Measurements from ENCODE around the gene AKT2. TPM values are rescaled to one million over a fixed set of nuclear protein-coding genes. Genes with fewer than 3 reads are reported as not detected.

The AKT2 gene
- total RNA-seq, 1 experiment from 2014 or later: 141 TPM

GRCh38 chr19:40321566-40322270 lies 36.6 kb upstream of the AKT2 start:
- Histone ChIP-seq H3K27me3 (ENCODE audit: insufficient read depth, low read length) (no peaks in the 10 kb centered on the region), H3K9ac (ENCODE audit: low read length) (no peak overlapping the region), H3K27ac (ENCODE audit: low read depth, low read length) (no peak overlapping the region), H2AFZ (ENCODE audit: low read depth, low read length, poor library complexity, severe bottlenecking) (no peak overlapping the region), H3K36me3 (ENCODE audit: control insufficient read depth in 1 of 2, insufficient read depth in 2 of 2, low read length in 2 of 2) (peaks cover 23 to 25% of the 10 kb centered on the region in 2 experiments; a peak in 3 of 4 replicates), H3K4me1 (ENCODE audit: control insufficient read depth in 1 of 2, insufficient read depth in 2 of 2, low read length in 2 of 2) (no peaks in the 10 kb centered on the region), H3K9me2 (ENCODE audit: insufficient read depth) (no peaks in the 10 kb centered on the region), H4K20me1 (ENCODE audit: insufficient read depth) (no peaks in the 10 kb centered on the region), H3K4me3 (replicated peaks in 1 of 2; ENCODE audit: low read depth in 1 of 2, low read length in 2 of 2) (no peak overlapping the region), H3K4me2 (ENCODE audit: low read length) (no peak overlapping the region), H3K9me3 (ENCODE audit: control insufficient read depth in 1 of 2, insufficient read depth in 1 of 2, low read depth in 1 of 2, low read length in 2 of 2) (no peaks in the 10 kb centered on the region), H3K79me2 (ENCODE audit: insufficient read depth, low read length) (no peaks in the 10 kb centered on the region)
- POLR2A ChIA-PET: no interaction called here
- BruUV-seq (replicated peaks): no TSS peak
- ATAC-seq (no peak), DNase-seq (ENCODE audit: low read depth, low spot score) (no peak)
- intact Hi-C loops (cut with micrococcal nuclease): no loop called here
- RAD21 ChIA-PET (ENCODE audit: low non-redundant PET in 1 of 2, low total read pairs in 2 of 2, uncharacterized antibody in 2 of 2, unreplicated experiment in 2 of 2): no interaction called here
- TF ChIP-seq REST (IDR thresholded peaks at IDR 0.05; ENCODE audit: low read depth) (no peak), CBX3 (IDR thresholded peaks at IDR 0.05; ENCODE audit: low read depth) (no peak), TCF7L2 (IDR thresholded peaks at IDR 0.05; ENCODE audit: borderline replicate concordance, extremely low read depth, insufficient read depth, insufficient read length) (no peak), MAX (IDR thresholded peaks at IDR 0.05) (no peak), SP1 (IDR thresholded peaks at IDR 0.05; ENCODE audit: low read depth) (no peak)
- CTCF ChIA-PET: no interaction called here
